ENCODE data around the gene SH3GL1. TPM values are rescaled to one million over a fixed set of nuclear protein-coding genes. Genes with fewer than 3 reads are reported as not detected.
"Not testable (repeated sequence)": the region's sequence is repeated elsewhere in the genome, so short reads cannot be mapped to it uniquely, and the experiment has no call there.

The SH3GL1 gene
- total RNA-seq, 1 donor from 2014 or later: 128 TPM

DNA sequence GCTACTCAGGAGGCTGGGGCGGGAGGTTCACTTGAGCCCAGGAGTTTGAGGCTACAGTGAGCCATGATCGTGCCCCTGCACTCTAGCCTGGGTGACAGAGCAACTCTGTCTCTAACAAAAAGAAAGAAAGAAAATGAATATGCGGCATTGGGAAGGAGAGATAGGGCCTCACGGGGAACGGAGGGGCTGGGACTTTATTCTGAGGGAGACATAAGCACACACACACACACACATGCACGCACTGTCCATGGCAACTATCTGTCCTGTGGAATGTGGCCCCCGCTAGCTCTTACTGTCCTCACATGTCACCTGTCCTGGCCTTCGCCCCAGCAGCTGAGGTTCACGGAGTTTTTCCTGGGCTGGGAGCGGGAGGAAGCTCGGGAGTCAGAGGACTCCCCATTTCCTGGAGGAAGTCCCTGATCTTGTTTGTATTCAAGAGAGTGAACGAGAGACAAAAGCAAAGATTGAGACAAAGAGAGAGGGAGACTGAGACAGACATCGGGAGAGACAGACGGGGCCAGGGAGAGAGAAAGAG, 62.4 kb downstream of the SH3GL1 start:
- no peak for TF ChIP-seq CTCF (IDR thresholded peaks at IDR 0.05; ENCODE audit: unreplicated experiment)
- Mint-ChIP-seq H3K4me1 (ENCODE audit: unreplicated experiment) (peaks cover 13% of the 10 kb centered on the region), H3K27ac (ENCODE audit: unreplicated experiment) (peak overlapping the region; percentile 99), H3K36me3 (ENCODE audit: low read depth, unreplicated experiment) (peaks cover 24% of the 10 kb centered on the region), H3K4me3 (ENCODE audit: unreplicated experiment) (peak overlapping the region; percentile 90), H3K9me3 (ENCODE audit: unreplicated experiment) (no peaks in the 10 kb centered on the region), H3K27me3 (ENCODE audit: unreplicated experiment) (peaks cover 7% of the 10 kb centered on the region)
- no peak for DNase-seq (ENCODE audit: low spot score)

- no peak for DNase-seq (ENCODE audit: low spot score)
- H3K4me1 Mint-ChIP-seq (ENCODE audit: unreplicated experiment): peaks cover 10% of the 10 kb centered on the region
- no peaks in the 10 kb centered on the region for H3K9me3 Mint-ChIP-seq (ENCODE audit: unreplicated experiment)
- peak overlapping the region; percentile 57 for H3K4me3 Mint-ChIP-seq (ENCODE audit: unreplicated experiment)
- H3K27ac Mint-ChIP-seq (ENCODE audit: unreplicated experiment): no peak overlapping the region
- peaks cover 24% of the 10 kb centered on the region for H3K36me3 Mint-ChIP-seq (ENCODE audit: low read depth, unreplicated experiment)
- no peak for TF ChIP-seq CTCF (IDR thresholded peaks at IDR 0.05; ENCODE audit: unreplicated experiment)
- H3K27me3 Mint-ChIP-seq (ENCODE audit: unreplicated experiment): peaks cover 4% of the 10 kb centered on the region
Observed at GRCh38 chr19:4334929-4335570, 65.3 kb downstream of the SH3GL1 start.

DNA sequence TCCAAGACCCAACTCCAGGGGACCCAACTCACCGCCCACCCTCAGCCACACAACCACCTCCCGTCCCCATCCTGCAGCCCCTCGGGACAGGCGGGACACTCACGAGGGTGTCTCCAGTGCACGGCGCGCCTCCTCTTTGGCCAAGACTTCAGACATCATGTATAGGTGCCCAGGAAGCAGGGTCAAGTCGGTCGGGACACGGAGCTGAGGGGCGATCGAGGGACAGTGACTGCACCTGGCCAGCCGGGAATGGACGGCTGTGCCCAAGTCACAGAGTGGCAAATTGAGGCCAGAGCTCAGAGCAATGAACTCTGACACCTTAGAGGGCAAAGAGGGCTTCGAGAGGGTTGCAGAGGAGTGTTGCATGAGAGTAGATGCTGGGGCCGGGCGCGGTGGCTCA, 70.5 kb downstream of the SH3GL1 start:
- DNase-seq (ENCODE audit: low spot score): no peak
- Mint-ChIP-seq H3K4me1 (ENCODE audit: unreplicated experiment) (no peaks in the 10 kb centered on the region), H3K27me3 (ENCODE audit: unreplicated experiment) (peaks cover 9% of the 10 kb centered on the region), H3K27ac (ENCODE audit: unreplicated experiment) (no peak overlapping the region), H3K36me3 (ENCODE audit: low read depth, unreplicated experiment) (peaks cover 25% of the 10 kb centered on the region), H3K9me3 (ENCODE audit: unreplicated experiment) (no peaks in the 10 kb centered on the region), H3K4me3 (ENCODE audit: unreplicated experiment) (no peak overlapping the region)
- no peak for TF ChIP-seq CTCF (IDR thresholded peaks at IDR 0.05; ENCODE audit: unreplicated experiment)

DNA sequence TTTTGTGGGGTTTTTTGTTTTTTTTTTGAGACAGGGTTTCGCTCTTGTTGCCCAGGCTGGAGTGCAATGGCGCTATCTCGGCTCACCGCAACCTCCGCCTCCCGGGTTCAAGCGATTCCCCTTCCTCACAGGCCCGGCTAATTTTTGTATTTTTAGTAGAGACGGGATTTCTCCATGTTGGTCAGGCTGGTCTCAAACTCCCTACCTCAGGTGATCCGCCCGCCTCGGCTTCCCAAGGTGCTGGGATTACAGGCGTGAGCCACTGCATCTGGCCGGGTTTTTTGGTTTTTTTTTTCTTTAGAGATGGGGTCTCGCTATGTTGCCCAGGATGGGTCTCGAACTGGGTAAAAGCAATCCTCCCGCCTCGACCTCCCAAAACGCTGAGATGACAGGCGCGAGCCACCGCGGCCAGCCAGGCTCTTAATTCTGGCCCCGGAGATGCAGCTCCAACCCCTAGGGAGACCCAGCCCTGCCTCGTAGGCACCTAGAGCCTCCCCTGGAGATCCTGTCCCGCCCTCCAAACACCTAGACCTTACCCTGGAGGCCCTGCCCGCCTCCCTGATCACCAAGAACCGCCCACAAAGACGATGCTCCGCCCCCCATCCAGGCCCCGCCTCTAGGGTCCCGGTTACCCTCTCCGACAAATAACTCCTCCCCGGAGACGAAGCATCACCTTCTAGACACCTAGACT, 71.2 kb downstream of the SH3GL1 start:
- DNase-seq (ENCODE audit: low spot score); H3K4me1 Mint-ChIP-seq (ENCODE audit: unreplicated experiment); H3K9me3 Mint-ChIP-seq (ENCODE audit: unreplicated experiment); H3K27ac Mint-ChIP-seq (ENCODE audit: unreplicated experiment); H3K27me3 Mint-ChIP-seq (ENCODE audit: unreplicated experiment): not testable (repeated sequence)
- Mint-ChIP-seq H3K4me3 (ENCODE audit: unreplicated experiment) (peak overlapping the region; percentile 24), H3K36me3 (ENCODE audit: low read depth, unreplicated experiment) (peaks cover 18% of the 10 kb centered on the region)

DNA sequence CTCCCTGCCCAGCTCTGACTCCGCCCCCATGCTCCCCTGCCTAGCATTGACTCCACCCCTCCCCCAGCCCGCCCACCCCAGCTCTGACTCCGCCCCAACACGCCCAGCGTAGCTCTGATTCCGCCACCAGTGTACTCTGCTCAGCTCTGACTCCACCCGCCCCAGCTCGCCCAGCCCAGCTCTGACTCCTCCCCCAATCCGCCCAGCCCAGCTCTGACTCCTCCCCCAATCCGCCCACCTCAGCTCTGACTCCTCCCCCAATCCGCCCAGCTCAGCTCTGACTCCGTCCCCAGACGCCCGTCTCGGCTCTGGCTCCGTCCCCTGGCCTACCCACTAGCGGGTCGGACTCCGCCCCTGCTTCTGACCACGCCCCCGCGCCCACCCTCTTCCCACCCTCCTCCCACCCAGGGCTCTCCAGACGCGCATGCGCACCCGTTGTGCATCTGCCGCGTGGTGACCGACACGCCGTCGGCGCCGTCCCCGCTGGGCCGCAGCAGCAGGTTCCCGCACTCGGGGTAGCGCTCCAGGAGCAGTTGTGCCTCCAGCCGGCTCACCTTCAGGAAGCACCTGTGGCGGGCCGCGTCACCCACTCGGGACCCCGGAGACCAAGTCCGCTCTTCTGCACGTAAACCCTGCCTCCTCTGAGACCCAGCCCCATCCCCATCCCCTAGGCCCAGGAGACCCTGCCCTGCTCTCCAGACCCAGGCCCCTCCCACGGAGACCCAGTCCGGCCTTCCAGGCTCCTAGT, 71.9 kb downstream of the SH3GL1 start:
- DNase-seq (ENCODE audit: low spot score): peak; percentile 96
- TF ChIP-seq CTCF (IDR thresholded peaks at IDR 0.05; ENCODE audit: unreplicated experiment): no peak
- peaks cover 14% of the 10 kb centered on the region for H3K36me3 Mint-ChIP-seq (ENCODE audit: low read depth, unreplicated experiment)
- no peaks in the 10 kb centered on the region for H3K4me1 Mint-ChIP-seq (ENCODE audit: unreplicated experiment)
- H3K27ac Mint-ChIP-seq (ENCODE audit: unreplicated experiment): no peak overlapping the region
- H3K27me3 Mint-ChIP-seq (ENCODE audit: unreplicated experiment): peaks cover 9% of the 10 kb centered on the region
- no peaks in the 10 kb centered on the region for H3K9me3 Mint-ChIP-seq (ENCODE audit: unreplicated experiment)
- no peak overlapping the region for H3K4me3 Mint-ChIP-seq (ENCODE audit: unreplicated experiment)
